GM18858 (cell line): ENCODE data around the gene FOXE1.

ENCODE experiments used
- ATAC-seq: cut with Tn5 transposase; IDR thresholded peaks from one replicate; pipeline ENCODE4 v1.9.1; 2021; ENCODE audit not compliant: unreplicated experiment

The FOXE1 gene

DNA sequence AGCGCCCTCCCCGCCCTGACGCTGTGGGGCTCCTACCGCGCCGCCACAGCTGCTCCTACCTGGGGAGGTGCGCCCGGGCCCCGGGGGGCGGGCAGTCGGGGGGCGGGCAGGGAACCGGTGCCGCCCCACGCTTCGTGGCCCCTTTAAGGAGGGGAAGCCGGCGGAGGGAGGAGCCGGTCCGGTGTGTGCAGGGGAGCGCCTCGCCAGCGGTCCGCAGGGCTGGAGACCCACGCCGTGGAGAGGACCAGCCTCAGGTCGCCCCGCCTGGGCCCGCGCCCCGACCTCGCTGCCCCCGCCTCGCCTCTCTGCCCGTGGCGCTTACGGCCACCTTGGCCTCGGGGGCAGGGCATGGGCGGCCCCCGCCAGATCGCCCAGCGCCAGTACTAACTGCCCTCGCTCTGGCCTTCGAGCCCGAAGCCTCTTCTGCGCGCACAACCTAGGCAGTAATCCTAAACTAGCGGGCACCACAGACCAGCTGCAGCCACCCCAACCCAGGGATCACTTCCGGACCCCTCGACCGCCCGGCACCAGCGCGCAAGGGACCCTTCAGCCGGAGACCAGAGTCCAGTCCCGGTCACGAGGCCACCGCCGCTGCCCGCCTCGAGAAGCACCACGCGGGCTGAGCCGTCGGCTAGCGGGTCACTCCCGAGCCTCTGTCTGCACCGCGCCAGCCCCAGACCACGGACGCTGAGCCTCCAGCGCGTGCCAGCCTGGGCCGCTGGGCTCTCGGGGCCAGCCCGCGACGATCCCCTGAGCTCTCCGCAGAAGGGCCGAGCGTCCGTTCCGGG lies at the start of gene FOXE1:
FOXE1 (plus strand) TSS at position 171 of the 788 bp plus-strand sequence. CDS start 689 bp downstream, outside the sequence.
- no peak for ATAC-seq

GRCh38 chr9:97804059-97804365 lies 49.0 kb upstream of the FOXE1 start:
- ATAC-seq, result no peak

DNA sequence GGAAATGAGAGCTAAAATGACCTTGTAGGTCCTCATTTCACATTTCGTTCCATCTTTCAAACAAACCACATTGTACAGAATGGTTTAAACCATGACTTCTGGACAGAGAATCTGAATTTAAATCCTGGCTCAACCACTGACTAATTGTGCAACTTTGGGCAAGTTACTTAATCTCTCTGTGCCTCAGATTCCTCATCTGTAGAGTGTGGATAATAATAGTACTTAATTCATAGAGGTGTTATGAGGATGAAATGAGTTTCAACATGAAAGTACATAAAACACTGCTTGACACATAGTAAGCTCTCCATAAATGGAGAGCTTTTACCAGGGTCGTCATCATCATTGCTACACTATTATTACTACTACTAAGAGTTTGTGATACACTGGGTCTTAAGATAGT lies 46.3 kb upstream of the FOXE1 start:
- no peak for ATAC-seq

DNA sequence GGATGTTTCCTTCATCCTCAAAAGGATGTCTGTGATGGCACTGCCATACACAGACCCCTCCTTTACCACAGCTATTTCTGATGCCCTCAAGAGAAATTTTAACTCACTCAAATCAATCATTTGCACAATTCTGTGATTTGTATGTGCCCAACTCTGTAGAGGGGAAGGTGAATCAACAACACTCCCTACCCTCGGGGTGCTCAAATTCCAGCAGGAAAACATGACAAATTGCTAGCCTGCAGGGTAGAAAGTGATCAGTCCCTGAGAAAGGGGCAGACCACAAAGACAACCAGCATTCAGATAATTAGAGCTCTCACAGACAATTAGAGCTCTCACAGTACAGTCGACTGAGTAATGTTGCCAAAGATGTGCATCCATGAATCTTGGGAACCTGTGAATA lies 45.3 kb upstream of the FOXE1 start:
- ATAC-seq, result no peak

DNA sequence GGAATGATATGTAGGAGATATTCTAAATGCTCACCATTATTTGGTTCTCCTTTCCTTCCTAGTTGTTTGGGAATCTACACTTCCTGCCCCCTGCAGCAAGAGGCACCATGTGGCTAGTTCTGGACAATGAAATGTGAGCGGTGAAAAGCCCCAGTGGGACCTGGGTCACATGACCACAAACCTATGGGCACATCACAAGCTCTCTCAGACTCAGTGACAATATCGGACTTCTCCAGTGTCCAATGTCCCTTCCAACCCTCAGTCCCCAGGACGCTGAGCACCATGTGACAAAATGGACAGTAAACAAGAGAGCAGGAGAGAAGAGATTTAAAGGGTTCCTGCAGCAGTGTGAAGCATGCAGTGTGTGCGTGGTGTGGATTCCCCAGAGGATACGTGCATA lies 44.6 kb upstream of the FOXE1 start:
- no peak for ATAC-seq

DNA sequence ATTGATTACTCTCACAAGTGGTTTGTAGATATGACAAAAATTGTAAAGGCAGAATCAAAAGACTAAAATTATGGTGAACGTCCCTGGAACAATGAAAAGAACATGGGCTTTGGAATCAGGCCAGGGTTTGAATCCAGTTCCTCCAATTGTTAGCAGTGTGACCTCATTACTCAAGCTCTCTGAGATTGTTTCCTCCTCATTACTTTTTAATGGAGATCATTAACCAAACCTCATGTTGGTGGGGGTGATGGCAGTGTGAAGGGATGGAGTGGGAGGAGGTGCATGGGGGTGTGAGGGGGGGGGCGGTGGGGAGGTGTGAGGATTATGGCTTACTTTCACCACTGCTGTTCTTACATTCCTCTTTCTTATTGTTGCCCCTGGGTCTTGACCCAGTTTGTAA lies 44.1 kb upstream of the FOXE1 start:
- no peak for ATAC-seq

GRCh38 chr9:97809666-97810344 lies 43.2 kb upstream of the FOXE1 start:
- ATAC-seq, result no peak

- ATAC-seq, result no peak
Observed at GRCh38 chr9:97811533-97812246, 41.3 kb upstream of the FOXE1 start.

- ATAC-seq, result no peak
Observed at GRCh38 chr9:97812247-97812543, 40.8 kb upstream of the FOXE1 start.

- ATAC-seq, result no peak
Observed at GRCh38 chr9:97813072-97813471, 40.0 kb upstream of the FOXE1 start.

DNA sequence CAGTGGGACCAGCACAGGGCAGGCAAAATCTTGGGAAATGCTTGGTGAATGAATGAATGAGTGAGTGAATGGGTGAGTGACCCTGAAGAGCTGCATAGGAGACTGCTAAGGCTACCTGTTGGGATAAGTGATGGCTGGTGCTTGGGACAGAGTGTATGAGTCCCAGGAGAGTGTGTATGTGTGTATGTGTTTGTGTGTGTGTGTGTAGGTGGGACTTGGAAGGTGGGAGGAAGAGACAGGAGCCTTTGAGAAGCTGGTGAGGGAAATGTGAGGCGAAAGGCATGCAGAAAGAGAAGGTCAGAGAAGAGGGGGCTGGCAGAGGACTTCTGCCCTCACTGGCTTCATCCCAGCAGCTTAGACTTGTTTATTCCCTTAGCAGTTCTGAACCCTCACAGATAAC lies 33.3 kb upstream of the FOXE1 start:
- ATAC-seq, result no peak

DNA sequence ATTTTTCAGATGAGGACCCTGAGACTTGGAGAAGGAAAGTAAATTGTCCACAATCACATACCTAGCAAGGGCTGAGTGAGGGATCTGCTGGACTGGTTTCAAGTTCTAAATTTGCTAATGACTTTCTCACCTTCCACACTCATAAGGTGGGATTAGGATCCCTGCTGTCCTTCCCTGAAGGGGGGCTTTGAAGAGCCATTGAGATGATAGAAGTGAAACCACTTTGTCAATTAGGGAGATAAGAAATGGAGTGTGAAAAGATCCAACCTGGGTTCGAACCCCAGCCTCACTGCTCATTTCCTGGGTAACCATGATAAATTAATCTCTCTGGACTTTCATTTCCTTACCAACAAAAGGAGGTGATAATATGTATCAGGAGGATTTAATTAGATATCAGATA lies 32.7 kb upstream of the FOXE1 start:
- ATAC-seq, result no peak

- ATAC-seq, result no peak
Observed at GRCh38 chr9:97830884-97831829, 21.9 kb upstream of the FOXE1 start.

DNA sequence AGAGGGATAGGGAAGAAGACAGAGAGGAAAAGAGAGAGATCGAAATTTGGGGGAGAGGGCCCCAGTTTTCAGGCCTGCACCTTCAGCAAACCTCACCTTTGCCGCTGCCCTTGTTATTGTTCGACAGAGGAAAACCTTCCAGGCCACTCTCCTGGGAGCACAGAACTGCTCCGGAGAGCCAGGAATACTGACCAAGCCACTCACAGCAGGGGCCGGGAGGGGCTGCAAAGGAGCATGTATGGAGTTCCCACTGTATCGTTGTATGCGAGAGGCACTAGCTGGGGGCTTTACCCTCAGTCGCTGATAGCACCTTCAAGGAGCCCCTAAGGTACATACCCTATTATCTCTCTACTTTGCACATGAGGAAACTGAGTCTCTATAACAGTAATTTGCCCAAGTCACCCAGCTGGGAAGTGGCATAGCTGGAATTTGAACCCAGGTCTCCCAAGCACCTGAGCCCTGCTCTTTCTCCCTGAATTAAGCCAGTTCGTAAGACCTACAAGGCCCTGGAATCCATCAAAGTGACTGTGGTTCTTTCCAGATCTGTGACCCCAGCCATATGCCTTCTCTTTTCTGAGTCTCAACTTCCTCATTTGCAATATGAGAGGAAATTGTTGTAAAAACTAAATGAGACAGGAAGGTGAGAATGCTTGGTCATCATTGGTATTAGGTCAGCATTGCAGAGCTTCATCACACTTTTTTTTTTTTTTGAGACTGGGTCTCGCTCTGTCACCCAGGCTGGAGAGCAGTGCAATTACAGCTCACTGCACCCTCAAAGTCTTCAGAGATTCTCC lies 21.0 kb upstream of the FOXE1 start:
- ATAC-seq, result no peak

- ATAC-seq, result no peak
Observed at GRCh38 chr9:97840521-97840920, 12.5 kb upstream of the FOXE1 start.

DNA sequence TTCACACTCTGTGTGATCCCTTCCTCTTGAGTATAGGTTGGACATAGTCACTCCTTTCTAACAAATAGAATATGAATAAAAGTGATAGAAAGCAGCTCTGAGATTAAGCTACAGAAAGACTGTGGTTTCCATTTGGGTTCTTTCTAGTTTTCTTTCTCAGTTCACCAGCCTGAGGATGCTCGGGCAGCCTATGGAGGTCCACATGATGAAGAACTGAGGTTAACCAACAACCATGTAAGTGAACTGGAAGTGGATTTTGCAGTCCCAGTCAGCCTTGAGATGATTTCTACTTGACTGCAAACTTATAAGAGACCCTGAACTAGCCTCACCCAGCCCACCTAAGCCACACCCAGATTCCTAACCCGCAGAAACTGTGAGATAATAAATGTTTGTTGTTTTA lies 10.1 kb upstream of the FOXE1 start:
- ATAC-seq, result no peak

DNA sequence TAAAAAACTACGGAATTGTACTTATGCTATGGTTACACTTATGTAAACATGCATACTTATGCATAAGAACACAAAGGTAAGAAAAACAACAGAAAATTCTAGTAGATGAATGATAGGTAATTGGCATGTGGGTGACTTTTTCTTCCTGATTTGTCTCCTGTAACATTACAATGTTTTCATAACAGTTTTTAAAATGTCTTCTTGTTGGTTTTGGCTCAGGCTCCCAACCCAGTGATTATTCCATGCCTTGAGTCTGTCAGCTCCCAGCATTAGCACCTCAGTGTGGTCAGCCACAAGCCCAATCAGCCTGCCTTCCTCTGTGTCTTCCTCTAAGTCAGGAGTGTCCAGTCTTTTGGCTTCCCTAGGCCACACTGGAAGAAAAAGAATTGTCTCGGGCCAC lies 7.9 kb upstream of the FOXE1 start:
- ATAC-seq, result no peak

- ATAC-seq, result no peak
Observed at GRCh38 chr9:97845763-97846162, 7.3 kb upstream of the FOXE1 start.

- no peak for ATAC-seq
Observed at GRCh38 chr9:97846347-97846746, 6.7 kb upstream of the FOXE1 start.

DNA sequence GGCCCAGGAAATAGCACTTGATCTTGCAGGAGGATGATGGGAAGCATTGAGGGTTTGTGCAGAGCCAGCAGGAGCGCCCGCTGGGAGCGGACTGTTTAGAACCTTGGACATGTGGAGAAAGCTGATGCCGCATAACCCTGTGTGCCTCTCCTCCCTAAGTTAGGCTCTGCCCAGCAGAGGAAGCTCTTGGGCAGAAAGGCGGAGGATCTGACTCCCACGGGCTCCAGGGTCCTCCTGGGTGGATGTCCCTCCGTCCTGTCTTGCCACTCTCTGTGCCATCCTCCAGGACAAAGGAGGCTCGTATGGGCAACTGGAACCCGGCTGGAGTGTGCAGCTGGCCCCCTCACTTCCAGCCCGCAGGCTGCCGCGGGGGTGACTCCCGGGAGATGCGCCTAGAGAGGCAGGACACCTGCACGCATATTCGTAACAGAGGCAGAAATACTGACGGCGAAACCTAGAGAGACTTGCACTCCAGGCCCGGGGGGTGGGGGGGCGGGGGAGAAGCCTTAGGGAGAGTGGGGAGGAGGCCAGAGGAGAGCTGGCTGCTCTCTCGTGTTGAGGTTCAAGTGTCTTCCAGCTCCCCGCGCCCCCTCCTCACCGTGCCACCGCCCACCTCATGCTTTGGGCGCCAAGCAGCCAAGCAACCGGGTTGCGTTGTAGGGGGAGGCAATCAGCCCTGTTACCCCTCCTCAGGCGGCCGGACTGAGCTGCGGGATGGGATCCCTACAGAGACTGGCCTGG lies 5.4 kb upstream of the FOXE1 start:
- ATAC-seq, result no peak
